GM23338 (cell line): ENCODE results near the gene TMEM51. TPM values are rescaled to one million over a fixed set of nuclear protein-coding genes. Genes with fewer than 3 reads are reported as not detected.

ENCODE experiments used
- ATAC-seq: fragments of 200-7000 bp; cut with Tn5 transposase; 3 replicates; pipeline ENCODE4 v1.9.1; 2020
- DNase-seq: peaks from one replicate; pipeline ENCODE4 v3.0.0-alpha.2; 2015; ENCODE audit warnings: low spot score
- H2AFZ ChIP-seq: fragments of 200-600 bp; sonication (generic); 2 replicates; pipeline ENCODE4 v1.8.0; 2016; ENCODE audit warnings: antibody characterized with exemption, mild to moderate bottlenecking, moderate library complexity
- H3F3A ChIP-seq: fragments of 200-600 bp; sonication (generic); replicated peaks from 2 replicates; pipeline ENCODE4 v1.8.0; 2017; ENCODE audit warnings: antibody characterized with exemption, mixed run types, low read depth
- H3K27ac ChIP-seq: fragments of 200-600 bp; sonication (generic); 2 replicates; pipeline ENCODE4 v1.6.1; 2016; ENCODE audit warnings: low read depth
- H3K27me3 ChIP-seq: fragments of 200-600 bp; sonication (generic); 2 replicates; pipeline ENCODE4 v1.8.0; 2016; ENCODE audit warnings: mild to moderate bottlenecking, mixed run types, moderate library complexity; ENCODE audit not compliant: insufficient read depth
- H3K36me3 ChIP-seq: fragments of 200-600 bp; sonication (generic); 2 replicates; pipeline ENCODE4 v1.8.0; 2016; ENCODE audit warnings: mild to moderate bottlenecking; ENCODE audit not compliant: insufficient read depth
- H3K4me1 ChIP-seq: fragments of 200-600 bp; sonication (generic); 2 replicates; pipeline ENCODE4 v1.8.0; 2016; ENCODE audit warnings: mild to moderate bottlenecking, moderate library complexity; ENCODE audit not compliant: insufficient read depth
- H3K4me2 ChIP-seq: fragments of 200-600 bp; sonication (generic); 2 replicates; pipeline ENCODE4 v1.7.1; 2017; ENCODE audit warnings: mixed run types
- H3K4me3 ChIP-seq: fragments of 200-600 bp; sonication (generic); 2 replicates; pipeline ENCODE4 v1.6.1; 2016; ENCODE audit warnings: mixed run types
- H3K79me2 ChIP-seq: fragments of 200-600 bp; sonication (generic); replicated peaks from 2 replicates; pipeline ENCODE4 v1.8.0; 2017; ENCODE audit warnings: mild to moderate bottlenecking; ENCODE audit not compliant: insufficient read depth
- H3K9me2 ChIP-seq: fragments of 200-600 bp; sonication (generic); 2 replicates; pipeline ENCODE4 v1.8.0; 2017; ENCODE audit not compliant: insufficient read depth
- H4K20me1 ChIP-seq: fragments of 200-600 bp; sonication (generic); replicated peaks from 2 replicates; pipeline ENCODE4 v1.8.0; 2017; ENCODE audit warnings: mild to moderate bottlenecking; ENCODE audit not compliant: insufficient read depth
- H3K27ac Mint-ChIP-seq: 2 replicates; pipeline ENCODE4 v1.8.0; 2020; ENCODE audit warnings: inconsistent platforms, mild to moderate bottlenecking, moderate library complexity, mixed read lengths
- H3K27me3 Mint-ChIP-seq: 3 replicates; pipeline ENCODE4 v1.8.0; 2022; ENCODE audit warnings: low read depth, mild to moderate bottlenecking, moderate library complexity, mixed read lengths, inconsistent platforms; ENCODE audit not compliant: insufficient read depth, poor library complexity
- H3K36me3 Mint-ChIP-seq: 3 replicates; pipeline ENCODE4 v1.8.0; 2021; ENCODE audit warnings: low read depth, mild to moderate bottlenecking, inconsistent platforms, moderate library complexity, mixed read lengths
- H3K4me1 Mint-ChIP-seq: 3 replicates; pipeline ENCODE4 v1.8.0; 2020; ENCODE audit warnings: mild to moderate bottlenecking, inconsistent platforms, mixed read lengths
- H3K4me3 Mint-ChIP-seq: 3 replicates; pipeline ENCODE4 v1.8.0; 2021; ENCODE audit warnings: moderate library complexity, mild to moderate bottlenecking, inconsistent platforms, mixed read lengths
- H3K9me3 Mint-ChIP-seq: 3 replicates; pipeline ENCODE4 v1.8.0; 2020; ENCODE audit warnings: moderate library complexity, mild to moderate bottlenecking, inconsistent platforms, mixed read lengths
- CREB1 ChIP-seq: fragments of 250-450 bp; sonication (Bioruptor Pico); IDR thresholded peaks from 2 replicates; pipeline ENCODE4 v1.5.0; 2020; ENCODE audit warnings: low read depth, mild to moderate bottlenecking, moderate library complexity
- CTCF ChIP-seq, 2 experiments: fragments of 200-600 bp in 1 of 2; sonication (generic) in 1 of 2; conservative IDR thresholded peaks; 2 replicates each; pipeline versions ENCODE4 v1.5.1 to v1.6.1; 2016 to 2017; ENCODE audit warnings: antibody characterized with exemption in 2 of 2, low read depth in 2 of 2, mild to moderate bottlenecking in 2 of 2, moderate library complexity in 1 of 2
- ETS1 ChIP-seq: IDR thresholded peaks from 2 replicates; pipeline ENCODE4 v1.6.1; 2016; ENCODE audit warnings: antibody characterized with exemption
- EZH2 ChIP-seq: fragments of 200-600 bp; sonication (generic); IDR thresholded peaks from one replicate; pipeline ENCODE4 v1.8.0; 2017; ENCODE audit warnings: antibody characterized with exemption, mild to moderate bottlenecking, low read depth; ENCODE audit not compliant: unreplicated experiment
- EZH2phosphoT487 ChIP-seq: fragments of 200-600 bp; sonication (generic); IDR thresholded peaks from one replicate; pipeline ENCODE4 v1.8.1; 2018; ENCODE audit warnings: antibody characterized with exemption; ENCODE audit not compliant: unreplicated experiment
- JUNB ChIP-seq: IDR thresholded peaks from one replicate; pipeline ENCODE4 v1.6.1; 2016; ENCODE audit warnings: antibody characterized with exemption; ENCODE audit not compliant: unreplicated experiment
- NANOG ChIP-seq: IDR thresholded peaks from 2 replicates; pipeline ENCODE4 v1.6.1; 2016; ENCODE audit warnings: antibody characterized with exemption, borderline replicate concordance
- POLR2AphosphoS5 ChIP-seq: IDR thresholded peaks from 2 replicates; pipeline ENCODE4 v1.6.1; 2016; ENCODE audit warnings: antibody characterized with exemption, low read depth
- REST ChIP-seq: IDR thresholded peaks from one replicate; pipeline ENCODE4 v1.6.1; 2018; ENCODE audit warnings: antibody characterized with exemption; ENCODE audit not compliant: unreplicated experiment
- STAT1 ChIP-seq: IDR thresholded peaks from one replicate; pipeline ENCODE4 v1.6.1; 2016; ENCODE audit warnings: antibody characterized with exemption; ENCODE audit not compliant: unreplicated experiment
- ZNF114 ChIP-seq: fragments of 250-450 bp; sonication (Bioruptor Pico); IDR thresholded peaks from 2 replicates; pipeline ENCODE4 v1.5.0; 2020; ENCODE audit warnings: mild to moderate bottlenecking, moderate library complexity
- ZNF331 ChIP-seq: fragments of 250-450 bp; sonication (Bioruptor Pico); IDR thresholded peaks from 2 replicates; pipeline ENCODE4 v1.5.0; 2020; ENCODE audit warnings: low read depth, mild to moderate bottlenecking, moderate library complexity
- ZNF462 ChIP-seq: fragments of 250-450 bp; sonication (Bioruptor Pico); IDR thresholded peaks from 2 replicates; pipeline ENCODE4 v1.5.0; 2020; ENCODE audit warnings: mild to moderate bottlenecking, moderate library complexity
- polyA plus RNA-seq: library from polyadenylated mRNA; unstranded; fragments of >200 nt; fragmentation: Nextera tagmentation; extraction: Ambion mirVana; gene quantifications from 2 replicates; pipeline ENCODE4 v1.2.1, GENCODE V29; 2016
- total RNA-seq: library from RNA; depleted of rRNA; stranded (reverse); fragments of >200 nt; shearing (Covaris generic); gene quantifications from 2 replicates; pipeline ENCODE4 v1.2.3, GENCODE V29; 2014

TMEM51 gene
- total and polyA plus RNA-seq, 2 experiments from 2014 or later: 4.0 to 5.2 TPM

- H3K9me2 ChIP-seq: no peaks in the 10 kb centered on the region
- H3K4me1 Mint-ChIP-seq: peaks cover 10% of the 10 kb centered on the region; the same call in 2 of the 3 replicates
- no peaks in the 10 kb centered on the region for H3K27me3 ChIP-seq
- no peaks in the 10 kb centered on the region for H3K79me2 ChIP-seq
- no peak overlapping the region for H3K27ac ChIP-seq
- H3K4me2 ChIP-seq: no peak overlapping the region
- H3K36me3 ChIP-seq: no peaks in the 10 kb centered on the region
- H2AFZ ChIP-seq: no peak overlapping the region
- no peaks in the 10 kb centered on the region for H3K9me3 Mint-ChIP-seq
- no peak for ATAC-seq
- H3K27me3 Mint-ChIP-seq: peaks cover 7% of the 10 kb centered on the region
- H3K4me1 ChIP-seq: no peaks in the 10 kb centered on the region
- H3K4me3 ChIP-seq: no peak overlapping the region
- H3F3A ChIP-seq: no peaks in the 10 kb centered on the region
- DNase-seq: no peak
- H4K20me1 ChIP-seq: no peaks in the 10 kb centered on the region
- TF ChIP-seq ZNF462 (CRISPR knock-in tag) (no peak), STAT1 (no peak), EZH2 (no peak), JUNB (no peak), POLR2AphosphoS5 (no peak), ETS1 (no peak), CTCF (conservative IDR thresholded peaks at IDR 0.05; ENCODE audit: low read depth in 2 of 2) (no peak), ZNF331 (CRISPR knock-in tag) (no peak), CREB1 (no peak), EZH2phosphoT487 (no peak), REST (no peak), NANOG (no peak), ZNF114 (no peak)
- H3K36me3 Mint-ChIP-seq: no peaks in the 10 kb centered on the region
- H3K27ac Mint-ChIP-seq: no peak overlapping the region
- H3K4me3 Mint-ChIP-seq: no peak overlapping the region
These were observed 111.2 kb downstream of the TMEM51 start for GRCh38 chr1:15264769-15265168.
